GM18526 (cell line): ENCODE results near the gene CADM3.

ENCODE experiments used
- POLR2A ChIP-seq: IDR thresholded peaks from 3 replicates; pipeline ENCODE4 v1.6.1; 2011; ENCODE audit not compliant: insufficient read length; ENCODE audit errors: extremely low read depth

The CADM3 gene

GRCh38 chr1:159188375-159188788 is 17.0 kb downstream of the CADM3 start:
- TF ChIP-seq POLR2A, result no peak

GRCh38 chr1:159190441-159190840 is 19.0 kb downstream of the CADM3 start:
- no peak for TF ChIP-seq POLR2A

GRCh38 chr1:159196543-159196942 is 25.1 kb downstream of the CADM3 start:
- no peak for TF ChIP-seq POLR2A

GRCh38 chr1:159197561-159198557 is 26.4 kb downstream of the CADM3 start:
- TF ChIP-seq POLR2A, result no peak

GRCh38 chr1:159199901-159200300 is 28.5 kb downstream of the CADM3 start:
- TF ChIP-seq POLR2A, result no peak

- TF ChIP-seq POLR2A, result no peak
These were observed 29.4 kb downstream of the CADM3 start for GRCh38 chr1:159200769-159201168.

- no peak for TF ChIP-seq POLR2A
These were observed 30.2 kb downstream of the CADM3 start for GRCh38 chr1:159201642-159202041.

- TF ChIP-seq POLR2A, result no peak
These were observed 32.2 kb downstream of the CADM3 start for GRCh38 chr1:159203610-159204009.

- no peak for TF ChIP-seq POLR2A
These were observed 33.0 kb downstream of the CADM3 start, which contains the start of gene ACKR1 for GRCh38 chr1:159204161-159205141. Gene ACKR1, plus strand, starts transcription at chr1:159204875. Its CDS starts 85 bp downstream, at chr1:159204960.

- no peak for TF ChIP-seq POLR2A
These were observed 33.8 kb downstream of the CADM3 start for GRCh38 chr1:159205225-159205624.

- no peak for TF ChIP-seq POLR2A
These were observed 34.7 kb downstream of the CADM3 start for GRCh38 chr1:159206110-159206509.

- no peak for TF ChIP-seq POLR2A
These were observed 35.7 kb downstream of the CADM3 start for GRCh38 chr1:159207080-159207479.

GRCh38 chr1:159207774-159208173 is 36.4 kb downstream of the CADM3 start:
- no peak for TF ChIP-seq POLR2A

- no peak for TF ChIP-seq POLR2A
These were observed 36.9 kb downstream of the CADM3 start for GRCh38 chr1:159208175-159208825.

- TF ChIP-seq POLR2A, result no peak
These were observed 37.6 kb downstream of the CADM3 start for GRCh38 chr1:159209061-159209460.
